Panc1 (cell line): ENCODE measurements around the gene PTX4. TPM values are rescaled to one million over a fixed set of nuclear protein-coding genes. Genes with fewer than 3 reads are reported as not detected.

ENCODE experiments used
- ATAC-seq: fragments of 200-7000 bp; cut with Tn5 transposase; 2 replicates; pipeline ENCODE4 v1.9.1; 2020; ENCODE audit warnings: mild to moderate bottlenecking, moderate library complexity
- BruUV-seq: library from RNA; stranded (reverse); fragments of 400-500 nt; replicated peaks from 2 replicates; lab custom pipeline; 2021; lab: Mats Ljungman, UMichigan
- CTCF ChIA-PET: fragments of 300-600 bp; sonication (Branson Sonifier 250); formaldehyde crosslinking; loops from one replicate; lab custom pipeline; 2022; ENCODE audit warnings: antibody characterized with exemption; lab: Charles Lee
- POLR2A ChIA-PET: fragments of 300-600 bp; sonication (Branson Sonifier 250); formaldehyde crosslinking; loops from one replicate; lab custom pipeline; 2022; ENCODE audit warnings: antibody characterized with exemption; lab: Charles Lee
- DNase-seq: peaks from one replicate; pipeline ENCODE4 v3.0.0-alpha.2; 2010; ENCODE audit warnings: low read depth, low spot score
- H3K27ac ChIP-seq: 2 replicates; pipeline ENCODE4 v1.5.1; 2011; ENCODE audit warnings: mild to moderate bottlenecking, low read length, inconsistent platforms
- H3K27me3 ChIP-seq: fragments of 200-500 bp; sonication (Bioruptor generic); 2 replicates; pipeline ENCODE4 v1.6.0; 2014; ENCODE audit warnings: low read length, inconsistent platforms; ENCODE audit not compliant: control insufficient read depth, insufficient read depth
- H3K36me3 ChIP-seq: fragments of 200-500 bp; sonication (Bioruptor generic); 2 replicates; pipeline ENCODE4 v1.5.1; 2014; ENCODE audit warnings: inconsistent platforms, mild to moderate bottlenecking, low read length, moderate library complexity; ENCODE audit not compliant: control insufficient read depth, insufficient read depth
- H3K4me1 ChIP-seq: 2 replicates; pipeline ENCODE4 v1.5.1; 2011; ENCODE audit warnings: inconsistent platforms, mild to moderate bottlenecking, low read length, moderate library complexity; ENCODE audit not compliant: control insufficient read depth, insufficient read depth
- H3K4me3 ChIP-seq, 2 experiments: 2 replicates each; pipeline ENCODE4 v1.5.1; 2011 to 2012; ENCODE audit warnings: low read depth in 2 of 2, low read length in 2 of 2, mild to moderate bottlenecking in 2 of 2, inconsistent platforms in 1 of 2, moderate library complexity in 1 of 2
- H3K9me3 ChIP-seq: fragments of 200-500 bp; sonication (Bioruptor generic); 2 replicates; pipeline ENCODE4 v1.5.1; 2014; ENCODE audit warnings: low read depth, mild to moderate bottlenecking, inconsistent platforms, low read length, moderate library complexity; ENCODE audit not compliant: control insufficient read depth, insufficient read depth
- POLR2AphosphoS5 ChIP-seq: IDR thresholded peaks from 2 replicates; pipeline ENCODE4 v1.6.1; 2012; ENCODE audit warnings: mild to moderate bottlenecking, low read depth, low read length, moderate library complexity
- REST ChIP-seq, 2 experiments: IDR thresholded peaks; 2 replicates each; pipeline ENCODE4 v1.6.1; 2011 to 2012; ENCODE audit warnings: low read depth in 2 of 2, control low read depth in 1 of 2, low read length in 1 of 2, mild to moderate bottlenecking in 1 of 2, moderate library complexity in 1 of 2; ENCODE audit not compliant: insufficient read depth in 1 of 2
- SIN3A ChIP-seq: IDR thresholded peaks from 2 replicates; pipeline ENCODE4 v1.6.1; 2012; ENCODE audit warnings: low read depth, mild to moderate bottlenecking, low read length, moderate library complexity, borderline replicate concordance; ENCODE audit not compliant: insufficient read depth
- TCF7L2 ChIP-seq: IDR thresholded peaks from 2 replicates; pipeline ENCODE4 v1.6.1; 2011; ENCODE audit warnings: mild to moderate bottlenecking, low read depth, low read length, inconsistent platforms
- in situ Hi-C: cut with HindIII; loops from 2 replicates; pipeline ENCODE4 v1.10.0; 2016; ENCODE audit warnings: low sequenced_read_pairs, low pct_unique_long_range_greater_than_20kb
- intact Hi-C: fragments of 100-400 bp; cut with micrococcal nuclease; formaldehyde crosslinking; loops from one replicate; pipeline ENCODE4 v1.10.0; 2022; ENCODE audit not compliant: unreplicated experiment
- total RNA-seq: library from RNA; stranded (reverse); gene quantifications from one replicate; pipeline ENCODE4 v1.2.1, GENCODE V29; 2021; ENCODE audit not compliant: unreplicated experiment
- TF ChIP-seq, protein P1 (sequence below): fragments of 450-650 bp; IDR thresholded peaks from 2 replicates; pipeline ENCODE4 v1.5.1; 2017; ENCODE audit warnings: mild to moderate bottlenecking

The PTX4 gene
- total RNA-seq, 1 experiment from 2014 or later: not detected

- no peaks in the 10 kb centered on the region for H3K27me3 ChIP-seq
- H3K4me1 ChIP-seq: no peaks in the 10 kb centered on the region
- no peak for DNase-seq
- POLR2A ChIA-PET: no interaction called here
- no peak overlapping the region for H3K4me3 ChIP-seq
- intact Hi-C loops (no loop called here), in situ Hi-C loops (no loop called here)
- no peak for TF ChIP-seq REST (IDR thresholded peaks at IDR 0.05; ENCODE audit: insufficient read depth in 1 of 2, low read depth in 2 of 2, low read length in 1 of 2)
- TF ChIP-seq TCF7L2: no peak
- TF ChIP-seq, protein P1, sequence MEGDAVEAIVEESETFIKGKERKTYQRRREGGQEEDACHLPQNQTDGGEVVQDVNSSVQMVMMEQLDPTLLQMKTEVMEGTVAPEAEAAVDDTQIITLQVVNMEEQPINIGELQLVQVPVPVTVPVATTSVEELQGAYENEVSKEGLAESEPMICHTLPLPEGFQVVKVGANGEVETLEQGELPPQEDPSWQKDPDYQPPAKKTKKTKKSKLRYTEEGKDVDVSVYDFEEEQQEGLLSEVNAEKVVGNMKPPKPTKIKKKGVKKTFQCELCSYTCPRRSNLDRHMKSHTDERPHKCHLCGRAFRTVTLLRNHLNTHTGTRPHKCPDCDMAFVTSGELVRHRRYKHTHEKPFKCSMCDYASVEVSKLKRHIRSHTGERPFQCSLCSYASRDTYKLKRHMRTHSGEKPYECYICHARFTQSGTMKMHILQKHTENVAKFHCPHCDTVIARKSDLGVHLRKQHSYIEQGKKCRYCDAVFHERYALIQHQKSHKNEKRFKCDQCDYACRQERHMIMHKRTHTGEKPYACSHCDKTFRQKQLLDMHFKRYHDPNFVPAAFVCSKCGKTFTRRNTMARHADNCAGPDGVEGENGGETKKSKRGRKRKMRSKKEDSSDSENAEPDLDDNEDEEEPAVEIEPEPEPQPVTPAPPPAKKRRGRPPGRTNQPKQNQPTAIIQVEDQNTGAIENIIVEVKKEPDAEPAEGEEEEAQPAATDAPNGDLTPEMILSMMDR: no peak
- TF ChIP-seq POLR2AphosphoS5: no peak
- TF ChIP-seq SIN3A: no peak
- no peak for ATAC-seq
- no TSS peak for BruUV-seq
- no peaks in the 10 kb centered on the region for H3K36me3 ChIP-seq
- no peak overlapping the region for H3K27ac ChIP-seq
- CTCF ChIA-PET: no interaction called here
- no peaks in the 10 kb centered on the region for H3K9me3 ChIP-seq
Measured at GRCh38 chr16:1524366-1524765, 35.6 kb upstream of the PTX4 start.

GRCh38 chr16:1523581-1524245, 35.0 kb upstream of the PTX4 start:
- ChIA-PET CTCF (no interaction called here), POLR2A (no interaction called here)
- H3K27ac ChIP-seq: no peak overlapping the region
- TF ChIP-seq, protein P1: no peak
- TF ChIP-seq POLR2AphosphoS5 (no peak), REST (IDR thresholded peaks at IDR 0.05; ENCODE audit: insufficient read depth in 1 of 2, low read depth in 2 of 2, low read length in 1 of 2) (no peak), TCF7L2 (no peak), SIN3A (no peak)
- no peaks in the 10 kb centered on the region for H3K4me1 ChIP-seq
- BruUV-seq: no TSS peak
- H3K27me3 ChIP-seq: no peaks in the 10 kb centered on the region
- DNase-seq: no peak
- in situ Hi-C loops: no loop called here
- H3K9me3 ChIP-seq: no peaks in the 10 kb centered on the region
- intact Hi-C loops: no loop called here
- ATAC-seq: no peak
- H3K4me3 ChIP-seq: no peak overlapping the region
- H3K36me3 ChIP-seq: no peaks in the 10 kb centered on the region
